Stimulated activated CD4-positive, alpha-beta T cell treated with anti-CD3 and anti-CD28 coated beads, TNF-alpha, amount 100 ng/mL, for 4 hours (primary cell): ENCODE results near the gene ZMYND8.
"Not testable (repeated sequence)": the region's sequence is repeated elsewhere in the genome, so short reads cannot be mapped to it uniquely, and the experiment has no call there.

Experiments
- DNase-seq, 3 experiments: peaks; one replicate each; pipeline ENCODE4 v3.0.0-alpha.2; 2020; ENCODE audit warnings: low read depth in 3 of 3

The ZMYND8 gene

DNA sequence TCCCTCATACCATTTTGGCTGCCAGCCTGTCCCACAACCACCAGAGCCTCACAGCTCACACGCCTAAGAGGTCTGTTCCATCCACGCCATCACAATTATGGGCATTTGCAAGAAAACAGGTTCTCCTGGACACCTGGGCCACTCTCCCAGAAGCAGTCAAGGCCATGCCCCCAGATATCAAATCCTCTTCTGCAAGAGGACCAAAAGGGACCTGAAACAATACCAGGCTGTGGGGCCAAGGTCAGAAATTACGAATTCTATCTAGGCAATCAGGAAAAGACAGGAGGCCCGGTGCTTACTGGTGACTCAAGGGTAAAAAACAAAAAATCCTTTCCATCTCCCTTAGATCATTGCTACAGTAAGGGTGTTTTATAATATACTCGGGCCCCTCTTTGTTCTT is 69.8 kb downstream of the ZMYND8 start:
- no peak for DNase-seq

DNA sequence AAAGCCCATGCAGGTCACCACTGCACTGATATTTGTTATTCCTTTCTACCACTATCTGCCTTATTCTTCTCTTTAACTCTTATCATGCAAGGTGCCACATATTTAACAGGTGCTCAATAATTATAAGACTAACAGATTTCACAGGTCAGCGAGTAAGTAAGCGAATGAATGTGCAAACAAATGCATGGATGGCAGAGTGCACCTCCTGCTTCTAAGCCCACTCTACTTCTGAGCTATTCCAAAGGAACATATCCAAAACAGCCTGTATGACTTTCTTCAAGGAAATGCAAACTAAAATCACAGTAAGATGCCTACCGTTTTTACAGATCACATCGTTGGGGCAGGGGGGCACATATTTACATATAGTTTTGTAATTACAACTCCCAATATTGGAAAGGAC is 71.3 kb downstream of the ZMYND8 start:
- DNase-seq: no peak

GRCh38 chr20:47284373-47284772 is 72.1 kb downstream of the ZMYND8 start:
- DNase-seq: no peak

GRCh38 chr20:47283411-47283810 is 73.1 kb downstream of the ZMYND8 start:
- no peak for DNase-seq

GRCh38 chr20:47282864-47283263 is 73.6 kb downstream of the ZMYND8 start:
- DNase-seq: no peak

- DNase-seq: no peak
Observed at GRCh38 chr20:47281376-47281775, 75.1 kb downstream of the ZMYND8 start.

- DNase-seq: no peak
Observed at GRCh38 chr20:47280668-47281067, 75.8 kb downstream of the ZMYND8 start.

- no peak for DNase-seq
Observed at GRCh38 chr20:47280228-47280627, 76.3 kb downstream of the ZMYND8 start.

DNA sequence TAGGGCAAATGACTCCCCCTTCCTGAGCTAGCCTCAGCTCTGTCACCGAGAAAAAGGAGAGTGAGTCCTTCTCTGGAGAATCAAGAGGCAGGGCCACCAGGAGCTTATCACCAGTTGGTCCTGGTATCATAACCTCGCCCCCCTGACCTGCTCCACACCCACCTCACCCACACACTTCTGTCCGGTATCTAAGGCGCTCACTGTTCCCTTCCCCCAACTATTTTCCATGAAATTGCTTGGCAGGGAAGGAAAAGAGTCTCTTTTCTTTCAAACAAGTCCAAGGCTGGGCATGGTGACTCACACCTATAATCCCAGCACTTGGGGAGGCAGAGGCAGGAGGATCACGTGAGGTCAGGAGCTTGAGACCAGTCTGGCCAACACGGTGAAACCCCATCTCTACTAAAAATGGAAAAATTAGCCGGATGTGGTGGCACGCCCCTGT is 77.6 kb downstream of the ZMYND8 start:
- DNase-seq: no peak

- not testable (repeated sequence) for DNase-seq
Observed at GRCh38 chr20:47277535-47277872, 79.0 kb downstream of the ZMYND8 start.

- no peak for DNase-seq
Observed at GRCh38 chr20:47276851-47277534, 79.5 kb downstream of the ZMYND8 start.

GRCh38 chr20:47276251-47276650 is 80.2 kb downstream of the ZMYND8 start:
- no peak for DNase-seq

DNA sequence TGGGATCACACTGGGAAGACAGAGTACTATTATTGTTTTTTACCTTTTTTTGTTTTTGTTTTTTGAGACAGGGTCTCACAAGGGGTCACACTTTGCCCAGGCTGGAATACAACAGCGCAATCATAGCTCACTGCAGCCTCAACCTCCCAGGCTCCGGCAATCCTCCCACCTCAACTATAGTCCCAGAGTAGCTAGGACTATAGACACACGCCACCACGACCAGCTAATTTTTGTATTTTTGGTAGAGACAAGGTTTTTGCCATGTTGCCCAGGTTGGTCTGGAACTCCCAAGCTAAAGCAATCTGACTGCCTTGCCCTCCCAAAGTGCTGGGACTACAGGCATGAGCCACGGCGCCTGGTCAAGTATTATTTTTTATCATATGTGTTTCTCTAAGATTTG is 81.0 kb downstream of the ZMYND8 start:
- DNase-seq: no peak

GRCh38 chr20:47274401-47275108 is 81.9 kb downstream of the ZMYND8 start:
- DNase-seq: no peak

DNA sequence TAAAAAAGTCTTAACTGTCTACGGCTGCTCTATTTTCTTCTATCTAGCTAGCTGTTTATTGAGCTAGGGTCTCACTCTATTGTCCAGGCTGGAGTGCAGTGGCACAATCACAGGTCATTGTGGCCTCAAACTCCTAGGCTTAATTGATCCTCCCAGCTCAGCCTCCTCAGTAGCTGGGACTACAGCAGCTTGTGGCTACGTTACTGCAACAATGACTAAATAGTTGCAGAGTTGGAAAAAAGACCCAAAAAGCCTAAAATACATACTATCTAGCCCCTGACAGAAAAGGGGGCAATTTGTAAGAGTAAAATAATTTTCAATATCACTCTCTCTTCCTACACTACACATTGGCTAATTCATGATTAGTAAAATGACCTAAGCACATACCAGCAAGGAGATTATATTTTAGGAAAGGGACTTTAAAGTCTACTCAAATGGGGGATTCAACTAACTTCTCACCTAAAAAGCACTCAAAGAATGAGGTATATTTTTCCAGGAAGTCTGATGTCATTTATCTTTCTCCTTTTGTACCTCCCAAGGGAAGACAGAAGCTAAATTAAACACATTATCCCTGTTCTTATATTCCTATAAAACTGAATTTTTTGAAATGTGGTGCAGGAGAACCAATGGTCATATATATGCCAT is 82.8 kb downstream of the ZMYND8 start:
- no peak for DNase-seq

GRCh38 chr20:47272893-47273590 is 83.5 kb downstream of the ZMYND8 start:
- peak in 1 of 3 experiments; percentile 35 for DNase-seq

- no peak for DNase-seq
Observed at GRCh38 chr20:47271046-47271615, 85.4 kb downstream of the ZMYND8 start.

GRCh38 chr20:47269309-47270165 is 87.0 kb downstream of the ZMYND8 start:
- DNase-seq: no peak

DNA sequence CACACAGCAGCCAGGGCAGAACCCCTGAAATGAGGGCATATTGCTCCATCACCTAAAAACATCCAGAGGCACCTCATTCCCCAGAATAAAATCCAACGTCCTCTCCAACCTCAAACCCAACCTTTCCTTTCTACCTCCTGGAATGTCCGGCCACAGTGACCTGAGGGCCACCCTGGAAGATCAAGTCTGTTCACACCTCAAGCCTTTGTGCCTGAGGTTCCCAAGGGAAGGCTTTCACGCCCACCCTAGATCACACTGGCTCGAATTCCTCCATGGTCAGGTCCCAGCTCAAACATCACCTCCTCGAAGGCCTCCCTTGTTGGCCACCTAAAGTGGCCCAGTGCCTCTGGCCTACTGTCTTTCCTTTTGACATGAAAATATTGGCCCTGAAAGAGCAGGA is 88.9 kb downstream of the ZMYND8 start:
- no peak for DNase-seq

GRCh38 chr20:47266847-47267515 is 89.5 kb downstream of the ZMYND8 start:
- DNase-seq: no peak

- no peak for DNase-seq
Observed at GRCh38 chr20:47265984-47266383, 90.5 kb downstream of the ZMYND8 start.
